ENCODE results near the gene PET100. TPM values are rescaled to one million over a fixed set of nuclear protein-coding genes. Genes with fewer than 3 reads are reported as not detected.

Gene PET100
- total and polyA plus RNA-seq, 2 experiments from 2014 or later: 29.4 to 296 TPM

DNA sequence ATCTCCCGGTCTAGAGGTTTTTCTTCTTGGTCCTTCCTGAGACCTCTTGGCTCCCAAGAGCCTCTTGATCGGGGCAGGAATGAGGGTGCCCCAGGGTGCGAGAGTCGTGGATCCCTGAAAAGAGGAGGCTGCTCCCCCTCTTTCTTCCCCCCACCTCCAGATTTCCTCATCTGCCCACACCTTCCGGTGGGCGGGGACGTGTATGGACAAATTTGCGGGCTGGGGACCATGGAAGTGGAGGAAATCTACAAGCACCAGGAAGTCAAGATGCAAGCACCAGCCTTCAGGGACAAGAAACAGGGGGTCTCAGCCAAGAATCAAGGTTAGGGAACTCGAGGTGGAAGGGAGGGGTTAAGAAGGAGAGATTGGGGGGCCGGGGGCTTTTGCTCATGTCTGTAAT lies 47.3 kb downstream of the PET100 start, which contains the start of gene MCEMP1:
Gene MCEMP1, plus strand, starts transcription at position 237 of the 400 bp plus-strand sequence. Its CDS starts 31 bp downstream, at position 268.
- Histone ChIP-seq H3K27ac (no peak within 1 kb of the TSS), H3K9me3 (ENCODE audit: low read depth) (no peaks in the 10 kb centered on the region), H4K20me1 (ENCODE audit: insufficient read depth, poor library complexity, severe bottlenecking) (no peaks in the 10 kb centered on the region), H3K4me1 (ENCODE audit: insufficient read depth) (no peaks in the 10 kb centered on the region), H3K4me3 (no peak within 1 kb of the TSS), H3K79me2 (peaks cover 10% of the 10 kb centered on the region), H3K27me3 (peaks cover 16% of the 10 kb centered on the region), H3K9me2 (replicated peaks; ENCODE audit: insufficient read depth) (no peaks in the 10 kb centered on the region), H3K4me2 (no peak within 1 kb of the TSS), H3K36me3 (replicated peaks; ENCODE audit: insufficient read depth, low read depth) (no peaks in the 10 kb centered on the region), H2AFZ (no peak within 1 kb of the TSS)
- TF ChIP-seq, protein P1, sequence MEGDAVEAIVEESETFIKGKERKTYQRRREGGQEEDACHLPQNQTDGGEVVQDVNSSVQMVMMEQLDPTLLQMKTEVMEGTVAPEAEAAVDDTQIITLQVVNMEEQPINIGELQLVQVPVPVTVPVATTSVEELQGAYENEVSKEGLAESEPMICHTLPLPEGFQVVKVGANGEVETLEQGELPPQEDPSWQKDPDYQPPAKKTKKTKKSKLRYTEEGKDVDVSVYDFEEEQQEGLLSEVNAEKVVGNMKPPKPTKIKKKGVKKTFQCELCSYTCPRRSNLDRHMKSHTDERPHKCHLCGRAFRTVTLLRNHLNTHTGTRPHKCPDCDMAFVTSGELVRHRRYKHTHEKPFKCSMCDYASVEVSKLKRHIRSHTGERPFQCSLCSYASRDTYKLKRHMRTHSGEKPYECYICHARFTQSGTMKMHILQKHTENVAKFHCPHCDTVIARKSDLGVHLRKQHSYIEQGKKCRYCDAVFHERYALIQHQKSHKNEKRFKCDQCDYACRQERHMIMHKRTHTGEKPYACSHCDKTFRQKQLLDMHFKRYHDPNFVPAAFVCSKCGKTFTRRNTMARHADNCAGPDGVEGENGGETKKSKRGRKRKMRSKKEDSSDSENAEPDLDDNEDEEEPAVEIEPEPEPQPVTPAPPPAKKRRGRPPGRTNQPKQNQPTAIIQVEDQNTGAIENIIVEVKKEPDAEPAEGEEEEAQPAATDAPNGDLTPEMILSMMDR (IDR thresholded peaks at IDR 0.05; ENCODE audit: poor library complexity): no peak
- no peak for DNase-seq (ENCODE audit: low spot score)
- 65% methylated on average over 10 of the region's 10 CpGs for WGBS (ENCODE audit: low lambda C conversion rate, missing lambda C conversion rate)

DNA sequence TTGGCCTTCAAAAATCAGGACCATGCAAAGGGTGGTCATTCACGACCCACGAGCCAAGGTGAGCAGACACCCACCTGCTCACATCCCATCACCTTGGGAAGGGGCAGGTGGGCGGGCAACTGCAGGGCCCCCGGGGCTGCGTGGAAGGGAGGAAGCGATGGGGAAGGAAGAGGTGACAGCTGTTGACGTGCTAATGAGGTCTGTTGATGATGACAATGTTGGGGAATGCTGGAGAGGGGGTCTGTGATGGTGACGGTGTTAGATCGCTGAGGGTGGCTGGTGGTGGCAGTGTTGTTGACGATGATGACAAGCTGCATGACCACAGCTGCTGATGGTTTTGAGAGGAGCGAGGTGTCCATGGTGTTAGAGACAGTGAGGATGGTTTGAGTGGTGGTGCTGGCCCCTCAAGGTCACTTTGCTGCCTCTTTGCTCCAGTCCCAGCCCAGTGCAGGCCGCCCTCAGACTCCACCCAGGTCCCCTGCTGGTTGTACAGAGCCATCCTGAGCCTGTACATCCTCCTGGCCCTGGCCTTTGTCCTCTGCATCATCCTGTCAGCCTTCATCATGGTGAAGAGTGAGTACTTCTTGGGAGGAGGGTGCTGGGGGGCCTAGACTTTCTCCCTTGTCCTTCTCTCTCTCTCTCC lies 48.2 kb downstream of the PET100 start:
- H3K79me2 ChIP-seq: peaks cover 14% of the 10 kb centered on the region
- no peak for DNase-seq (ENCODE audit: low spot score)
- peaks cover 6% of the 10 kb centered on the region for H3K27me3 ChIP-seq
- 57% methylated on average over 12 of the region's 12 CpGs for WGBS (ENCODE audit: low lambda C conversion rate, missing lambda C conversion rate)
- H3K27ac ChIP-seq: no peak overlapping the region
- no peaks in the 10 kb centered on the region for H3K9me2 ChIP-seq (replicated peaks; ENCODE audit: insufficient read depth)
- no peaks in the 10 kb centered on the region for H3K4me1 ChIP-seq (ENCODE audit: insufficient read depth)
- no peak overlapping the region for H3K4me2 ChIP-seq
- no peaks in the 10 kb centered on the region for H3K9me3 ChIP-seq (ENCODE audit: low read depth)
- H3K36me3 ChIP-seq (replicated peaks; ENCODE audit: insufficient read depth, low read depth): no peaks in the 10 kb centered on the region
- no peaks in the 10 kb centered on the region for H4K20me1 ChIP-seq (ENCODE audit: insufficient read depth, poor library complexity, severe bottlenecking)
- TF ChIP-seq, protein P1 (IDR thresholded peaks at IDR 0.05; ENCODE audit: poor library complexity): no peak
- TF ChIP-seq EZH2phosphoT487 (IDR thresholded peaks at IDR 0.05; ENCODE audit: low read depth, severe bottlenecking, unreplicated experiment) (no peak), EZH2 (IDR thresholded peaks at IDR 0.05; ENCODE audit: borderline replicate concordance) (no peak)
- no peak overlapping the region for H2AFZ ChIP-seq
- no peak overlapping the region for H3K4me3 ChIP-seq

DNA sequence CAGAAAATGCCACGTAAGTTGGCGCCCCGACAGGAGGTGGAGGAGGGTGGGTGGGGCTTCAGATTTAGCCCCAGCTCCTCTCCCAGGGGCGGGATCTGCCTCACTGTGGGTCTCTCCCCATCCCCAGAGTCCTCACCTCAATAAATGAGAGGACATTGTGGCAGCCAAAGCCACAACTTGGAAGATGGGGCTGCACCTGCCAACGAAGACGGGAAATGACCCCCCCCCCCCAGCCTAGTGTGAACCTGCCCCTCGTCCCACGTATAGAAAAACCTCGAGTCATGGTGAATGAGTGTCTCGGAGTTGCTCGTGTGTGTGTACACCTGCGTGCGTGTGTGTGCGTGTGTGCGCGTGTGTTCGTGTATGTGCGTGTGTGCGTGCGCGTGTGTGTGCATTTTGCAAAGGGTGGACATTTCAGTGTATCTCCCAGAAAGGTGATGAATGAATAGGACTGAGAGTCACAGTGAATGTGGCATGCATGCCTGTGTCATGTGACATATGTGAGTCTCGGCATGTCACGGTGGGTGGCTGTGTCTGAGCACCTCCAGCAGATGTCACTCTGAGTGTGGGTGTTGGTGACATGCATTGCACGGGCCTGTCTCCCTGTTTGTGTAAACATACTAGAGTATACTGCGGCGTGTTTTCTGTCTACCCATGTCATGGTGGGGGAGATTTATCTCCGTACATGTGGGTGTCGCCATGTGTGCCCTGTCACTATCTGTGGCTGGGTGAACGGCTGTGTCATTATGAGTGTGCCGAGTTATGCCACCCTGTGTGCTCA lies 49.6 kb downstream of the PET100 start:
- Histone ChIP-seq H2AFZ (no peak overlapping the region), H3K79me2 (peaks cover 14% of the 10 kb centered on the region), H3K36me3 (replicated peaks; ENCODE audit: insufficient read depth, low read depth) (no peaks in the 10 kb centered on the region), H3K4me3 (no peak overlapping the region), H3K9me3 (ENCODE audit: low read depth) (no peaks in the 10 kb centered on the region), H3K4me2 (no peak overlapping the region), H3K4me1 (ENCODE audit: insufficient read depth) (no peaks in the 10 kb centered on the region), H3K9me2 (replicated peaks; ENCODE audit: insufficient read depth) (no peaks in the 10 kb centered on the region), H3K27me3 (peaks cover 5% of the 10 kb centered on the region), H3K27ac (no peak overlapping the region), H4K20me1 (ENCODE audit: insufficient read depth, poor library complexity, severe bottlenecking) (no peaks in the 10 kb centered on the region)
- WGBS (ENCODE audit: low lambda C conversion rate, missing lambda C conversion rate): 75% methylated on average over 30 of the region's 30 CpGs
- no peak for DNase-seq (ENCODE audit: low spot score)
- TF ChIP-seq EZH2 (IDR thresholded peaks at IDR 0.05; ENCODE audit: borderline replicate concordance) (no peak), EZH2phosphoT487 (IDR thresholded peaks at IDR 0.05; ENCODE audit: low read depth, severe bottlenecking, unreplicated experiment) (no peak)
- TF ChIP-seq, protein P1 (IDR thresholded peaks at IDR 0.05; ENCODE audit: poor library complexity): no peak
